D341Med (cell line): Measurements from ENCODE around the gene ARFGEF3.
"Not testable (repeated sequence)": the region's sequence is repeated elsewhere in the genome, so short reads cannot be mapped to it uniquely, and the experiment has no call there.

Experiments
- DNase-seq: peaks from one replicate; pipeline ENCODE4 v3.0.0; 2012; ENCODE audit warnings: low spot score

The ARFGEF3 gene, protein sequence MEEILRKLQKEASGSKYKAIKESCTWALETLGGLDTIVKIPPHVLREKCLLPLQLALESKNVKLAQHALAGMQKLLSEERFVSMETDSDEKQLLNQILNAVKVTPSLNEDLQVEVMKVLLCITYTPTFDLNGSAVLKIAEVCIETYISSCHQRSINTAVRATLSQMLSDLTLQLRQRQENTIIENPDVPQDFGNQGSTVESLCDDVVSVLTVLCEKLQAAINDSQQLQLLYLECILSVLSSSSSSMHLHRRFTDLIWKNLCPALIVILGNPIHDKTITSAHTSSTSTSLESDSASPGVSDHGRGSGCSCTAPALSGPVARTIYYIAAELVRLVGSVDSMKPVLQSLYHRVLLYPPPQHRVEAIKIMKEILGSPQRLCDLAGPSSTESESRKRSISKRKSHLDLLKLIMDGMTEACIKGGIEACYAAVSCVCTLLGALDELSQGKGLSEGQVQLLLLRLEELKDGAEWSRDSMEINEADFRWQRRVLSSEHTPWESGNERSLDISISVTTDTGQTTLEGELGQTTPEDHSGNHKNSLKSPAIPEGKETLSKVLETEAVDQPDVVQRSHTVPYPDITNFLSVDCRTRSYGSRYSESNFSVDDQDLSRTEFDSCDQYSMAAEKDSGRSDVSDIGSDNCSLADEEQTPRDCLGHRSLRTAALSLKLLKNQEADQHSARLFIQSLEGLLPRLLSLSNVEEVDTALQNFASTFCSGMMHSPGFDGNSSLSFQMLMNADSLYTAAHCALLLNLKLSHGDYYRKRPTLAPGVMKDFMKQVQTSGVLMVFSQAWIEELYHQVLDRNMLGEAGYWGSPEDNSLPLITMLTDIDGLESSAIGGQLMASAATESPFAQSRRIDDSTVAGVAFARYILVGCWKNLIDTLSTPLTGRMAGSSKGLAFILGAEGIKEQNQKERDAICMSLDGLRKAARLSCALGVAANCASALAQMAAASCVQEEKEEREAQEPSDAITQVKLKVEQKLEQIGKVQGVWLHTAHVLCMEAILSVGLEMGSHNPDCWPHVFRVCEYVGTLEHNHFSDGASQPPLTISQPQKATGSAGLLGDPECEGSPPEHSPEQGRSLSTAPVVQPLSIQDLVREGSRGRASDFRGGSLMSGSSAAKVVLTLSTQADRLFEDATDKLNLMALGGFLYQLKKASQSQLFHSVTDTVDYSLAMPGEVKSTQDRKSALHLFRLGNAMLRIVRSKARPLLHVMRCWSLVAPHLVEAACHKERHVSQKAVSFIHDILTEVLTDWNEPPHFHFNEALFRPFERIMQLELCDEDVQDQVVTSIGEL (N-terminal part only)

DNA sequence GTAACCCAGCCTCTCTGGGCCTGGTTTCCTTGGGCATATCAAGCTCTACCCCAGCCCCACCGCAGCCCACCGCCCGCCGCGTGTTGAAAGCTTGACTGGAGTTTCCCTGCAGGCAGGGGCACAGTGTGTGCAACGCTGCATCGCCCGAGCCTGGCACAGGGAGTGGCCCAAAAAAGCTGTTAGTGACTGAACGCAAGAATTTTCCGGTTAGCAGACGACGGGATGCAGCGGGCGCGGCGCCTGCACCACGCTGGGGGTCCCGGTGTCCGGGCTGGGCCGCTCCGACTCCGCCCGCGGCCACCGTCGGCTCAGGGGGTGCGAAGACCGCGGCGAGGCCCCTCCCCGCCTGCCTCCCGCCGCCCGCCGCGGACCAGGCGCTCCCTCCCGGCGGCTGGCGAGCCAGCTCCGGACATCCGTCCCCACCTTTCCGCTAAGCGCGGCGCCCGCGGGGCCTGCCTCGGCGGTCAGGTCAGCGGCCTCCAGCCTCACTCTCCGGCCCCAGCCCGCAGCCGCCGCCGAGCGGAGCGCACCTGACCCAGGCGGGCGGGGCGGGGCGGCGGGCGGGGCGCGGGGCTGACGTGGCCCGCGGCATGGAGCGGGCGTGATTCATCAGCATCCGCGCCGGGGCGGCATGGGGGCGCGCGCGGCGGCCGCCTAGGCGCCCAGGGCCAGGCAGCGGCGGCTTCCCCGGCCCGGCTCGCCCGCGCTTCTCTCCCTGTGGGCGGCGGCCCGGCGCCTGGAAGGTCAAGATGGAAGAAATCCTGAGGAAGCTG is at the start of gene ARFGEF3:
TSS of gene ARFGEF3 (plus strand) at position 602 of the 773 bp plus-strand sequence. CDS start at position 750, 148 bp downstream.
- peak; percentile 68 for DNase-seq

DNA sequence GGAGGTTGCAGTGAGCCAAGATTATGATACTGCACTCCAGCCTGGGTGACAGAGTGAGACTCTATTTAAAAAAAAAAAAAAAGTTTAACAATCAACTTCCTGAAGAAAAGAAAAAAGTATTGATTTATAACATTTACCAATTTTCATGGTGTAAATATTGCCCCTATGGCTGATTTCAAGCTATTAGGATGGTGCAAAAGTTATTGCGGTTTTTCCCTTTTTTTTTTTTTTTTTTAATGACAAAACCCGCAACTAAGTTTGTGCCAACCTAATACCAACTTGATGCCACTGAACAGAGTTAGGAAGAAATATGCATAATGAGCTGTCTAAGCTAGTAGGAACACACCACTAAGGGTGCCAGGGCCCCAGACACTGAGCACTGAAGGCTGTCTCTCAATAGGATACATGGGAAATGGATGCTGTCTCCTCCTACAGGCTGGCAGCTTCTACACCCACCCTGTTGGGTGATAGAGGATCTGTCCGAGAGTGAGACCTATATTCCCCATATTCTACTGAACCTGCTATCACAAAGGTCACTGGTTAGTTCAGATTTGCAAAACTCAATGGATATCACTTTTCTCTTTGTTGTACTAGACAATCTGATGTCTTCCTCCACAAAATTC is 48.0 kb upstream of the ARFGEF3 start:
- DNase-seq = no peak

DNA sequence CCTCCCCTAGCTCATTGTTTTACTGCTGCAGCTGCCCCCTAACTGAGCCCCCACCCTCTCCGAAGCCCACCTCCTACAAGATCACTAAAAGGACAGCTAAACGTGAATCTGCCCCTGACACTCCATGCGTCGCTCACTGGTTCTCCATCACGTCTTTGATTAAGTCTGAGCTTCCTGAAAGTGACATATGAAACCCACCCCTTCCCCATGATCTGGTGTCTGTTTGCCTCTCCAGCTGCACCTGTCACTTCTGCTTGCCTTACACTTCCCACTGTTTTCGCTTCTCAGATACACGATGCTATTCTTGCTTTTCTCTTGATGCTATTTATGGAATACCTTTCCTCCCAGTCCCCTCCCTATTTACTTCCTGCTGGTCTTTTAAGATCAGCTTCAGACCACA is 46.5 kb upstream of the ARFGEF3 start:
- no peak for DNase-seq

DNA sequence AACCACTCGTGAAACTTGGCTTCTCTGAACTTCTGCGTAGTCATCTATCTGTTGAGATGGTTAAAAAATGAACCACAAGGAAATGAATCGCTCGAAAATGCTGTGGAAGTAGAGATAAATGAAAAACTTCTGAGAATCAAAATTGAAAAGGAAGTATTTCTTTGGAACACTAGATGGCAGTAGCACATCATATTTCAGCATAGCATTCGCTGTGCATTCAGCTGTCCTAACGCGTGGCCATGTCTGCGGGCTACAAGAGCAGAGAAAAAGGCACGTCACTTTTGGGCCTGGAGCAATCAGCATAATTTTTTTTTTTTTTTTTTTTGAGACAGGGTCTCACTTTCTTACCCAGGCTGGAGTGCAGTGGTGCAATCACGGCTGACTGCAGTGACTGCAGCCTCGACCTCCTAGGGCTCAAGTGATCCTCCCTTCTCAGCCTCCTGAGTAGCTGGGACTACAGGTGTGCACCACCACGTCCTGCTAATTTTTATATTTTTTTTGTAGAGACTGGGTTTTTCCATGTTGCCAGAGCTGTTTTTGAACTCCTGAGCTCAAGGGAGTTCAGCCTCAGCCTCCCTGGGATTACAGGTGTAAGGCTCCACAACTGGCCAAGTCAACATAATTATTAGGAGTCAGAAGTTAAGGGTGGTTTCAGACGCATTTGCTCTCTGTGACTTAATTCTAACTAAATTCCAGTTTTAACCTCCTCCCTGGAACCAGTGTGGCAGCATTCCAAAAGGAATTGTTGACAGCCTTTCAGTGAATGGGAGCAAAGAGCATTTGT is 45.7 kb upstream of the ARFGEF3 start:
- DNase-seq = peak; percentile 73

DNA sequence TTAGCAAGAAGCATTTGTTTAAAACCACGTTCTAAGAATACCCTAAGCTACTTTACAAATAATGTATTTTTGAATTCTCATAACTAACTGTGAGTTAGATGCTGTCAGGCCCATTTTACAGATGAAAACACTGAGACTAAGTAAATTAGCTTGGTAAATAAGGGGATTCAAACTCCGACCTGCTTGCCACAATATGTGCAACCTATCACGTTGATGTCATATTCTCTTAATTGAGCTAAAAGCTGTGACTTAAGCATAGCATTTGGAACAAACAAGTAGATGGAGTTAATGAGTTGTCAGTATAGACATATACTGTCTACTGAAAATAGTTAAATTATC is 45.1 kb upstream of the ARFGEF3 start:
- no peak for DNase-seq

DNA sequence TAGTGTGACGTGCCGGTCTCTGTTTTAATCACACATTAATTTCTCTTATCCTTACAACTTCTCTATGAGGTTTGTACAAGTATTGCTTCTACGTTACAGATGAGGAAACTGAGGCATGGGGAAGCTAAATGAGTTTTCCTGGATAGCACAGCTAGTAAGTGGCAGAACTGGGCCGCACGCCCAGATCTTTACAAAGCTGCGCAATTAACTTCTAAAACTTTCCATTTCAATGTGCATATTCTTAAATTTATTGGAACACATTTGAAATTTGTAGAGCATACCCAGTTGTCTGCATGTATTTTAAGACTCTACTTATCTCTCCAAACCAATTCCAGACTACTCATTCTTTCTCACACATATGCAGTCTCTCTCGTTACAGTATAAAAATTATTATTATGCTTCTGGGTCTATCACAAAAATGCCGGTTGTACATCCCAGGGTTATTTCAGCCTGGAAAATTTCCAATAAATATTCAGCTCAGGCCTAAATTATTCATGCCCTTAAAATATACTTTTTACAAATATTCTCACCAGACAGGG is 44.3 kb upstream of the ARFGEF3 start:
- no peak for DNase-seq

DNA sequence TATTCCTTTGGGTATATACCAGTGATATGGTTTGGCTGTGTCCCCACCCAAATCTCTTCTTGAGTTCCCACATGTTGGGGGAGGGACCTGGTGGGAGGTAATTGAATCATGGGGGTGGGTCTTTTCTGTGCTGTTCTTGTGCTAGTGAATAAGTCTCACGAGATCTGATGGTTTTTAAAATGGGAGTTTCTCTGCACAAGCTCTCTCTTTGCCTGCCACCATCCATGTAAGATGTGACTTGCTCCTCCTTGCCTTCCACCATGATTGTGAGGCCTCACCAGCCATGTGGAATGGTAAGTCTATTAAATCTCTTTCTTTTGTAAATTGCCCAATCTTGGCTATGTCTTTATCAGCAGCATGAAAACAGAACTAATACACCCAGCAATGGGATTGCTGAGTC is 42.5 kb upstream of the ARFGEF3 start:
- not testable (repeated sequence) for DNase-seq

DNA sequence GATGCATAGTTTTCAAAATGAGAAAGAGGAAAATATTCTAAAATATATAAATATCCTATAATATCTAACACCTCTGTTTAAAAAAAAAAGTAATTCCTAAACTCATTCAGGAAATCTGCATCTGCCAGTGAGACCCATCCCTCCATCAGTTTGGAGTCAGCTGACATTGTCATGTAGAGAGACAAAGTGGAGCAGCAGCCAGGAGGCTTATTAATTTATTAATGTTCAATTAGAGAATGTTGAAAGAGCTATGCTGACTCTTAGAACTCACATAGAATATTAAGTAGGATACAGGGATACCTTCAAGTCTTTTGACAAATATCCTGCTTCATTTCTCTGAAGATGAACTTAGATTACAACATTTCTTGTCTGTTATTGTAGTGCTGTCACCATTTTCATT is 41.8 kb upstream of the ARFGEF3 start:
- no peak for DNase-seq

DNA sequence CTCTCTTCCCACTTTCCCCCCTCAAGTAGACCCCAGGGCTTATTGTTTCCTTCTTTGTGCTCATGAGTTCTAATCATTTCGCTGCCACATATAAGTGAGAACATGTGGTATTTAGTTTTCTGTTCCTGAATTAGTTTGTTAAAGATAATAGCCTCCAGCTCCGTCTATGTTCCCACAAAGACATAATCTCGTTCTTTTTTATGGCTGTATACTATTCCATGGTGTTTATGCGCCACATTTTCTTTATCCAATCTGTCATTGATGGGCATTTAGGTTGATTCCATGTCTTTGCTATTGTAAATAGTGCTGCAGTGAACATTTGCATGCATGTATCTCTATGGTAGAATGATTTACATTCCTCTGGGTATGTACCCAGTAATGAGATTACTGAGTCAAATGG is 37.6 kb upstream of the ARFGEF3 start:
- DNase-seq = no peak

DNA sequence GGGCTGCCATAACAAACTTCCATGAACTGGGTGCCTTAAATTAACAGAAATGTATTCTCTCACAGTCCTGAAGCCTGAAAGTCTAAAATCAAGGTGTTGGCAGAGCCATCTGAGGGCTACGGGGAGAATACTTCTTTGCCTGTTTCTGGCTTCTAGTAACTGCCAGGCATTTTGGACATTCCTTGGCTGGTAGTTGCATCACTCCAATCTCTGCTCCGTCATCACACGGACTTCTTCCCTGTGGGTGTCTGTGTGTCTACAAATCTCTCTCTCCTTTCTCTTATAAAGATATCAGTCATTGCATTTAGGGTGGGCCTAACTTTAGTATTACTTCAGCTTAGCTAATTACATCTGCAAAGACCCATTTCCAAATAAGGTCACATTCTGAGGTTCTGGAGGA is 33.6 kb upstream of the ARFGEF3 start:
- DNase-seq = no peak

DNA sequence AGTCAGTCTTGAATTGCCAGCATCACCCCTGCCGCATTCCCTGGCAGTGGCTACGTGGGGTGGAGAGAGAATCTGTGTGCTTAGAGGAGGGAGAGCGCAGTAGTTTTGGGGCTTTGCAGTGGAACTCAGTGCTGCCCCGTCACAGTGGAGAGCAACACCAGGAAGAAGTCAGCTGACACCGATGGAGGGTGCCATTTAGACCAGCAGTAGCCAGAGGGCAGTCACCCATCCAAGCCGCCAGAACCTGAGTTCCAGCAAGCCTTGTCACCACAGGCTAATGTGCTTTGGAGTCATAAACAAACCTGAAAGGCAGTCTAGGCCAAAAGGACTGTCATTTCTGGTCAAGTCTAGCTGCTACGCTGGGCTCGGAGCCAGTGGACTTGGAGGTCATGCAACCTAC is 32.5 kb upstream of the ARFGEF3 start:
- DNase-seq = no peak

DNA sequence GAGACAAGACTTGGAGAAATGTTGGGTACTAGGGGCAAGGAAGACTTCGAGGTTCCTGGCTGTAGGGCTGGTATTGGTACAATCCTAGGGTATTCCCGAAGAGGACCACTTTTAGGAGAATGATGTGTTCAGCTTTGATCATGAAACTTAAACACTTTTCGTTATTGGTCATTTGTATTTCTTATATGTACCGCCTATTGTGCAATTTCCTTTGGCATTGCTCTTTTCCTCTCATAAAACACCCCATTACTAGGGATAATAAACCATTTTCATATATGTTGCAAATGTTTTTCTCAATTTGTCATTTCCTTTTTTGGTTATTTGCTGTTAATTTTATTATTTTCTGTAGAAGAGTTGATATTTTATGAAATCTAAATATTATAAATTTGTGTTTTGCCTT is 18.9 kb upstream of the ARFGEF3 start:
- DNase-seq = no peak

DNA sequence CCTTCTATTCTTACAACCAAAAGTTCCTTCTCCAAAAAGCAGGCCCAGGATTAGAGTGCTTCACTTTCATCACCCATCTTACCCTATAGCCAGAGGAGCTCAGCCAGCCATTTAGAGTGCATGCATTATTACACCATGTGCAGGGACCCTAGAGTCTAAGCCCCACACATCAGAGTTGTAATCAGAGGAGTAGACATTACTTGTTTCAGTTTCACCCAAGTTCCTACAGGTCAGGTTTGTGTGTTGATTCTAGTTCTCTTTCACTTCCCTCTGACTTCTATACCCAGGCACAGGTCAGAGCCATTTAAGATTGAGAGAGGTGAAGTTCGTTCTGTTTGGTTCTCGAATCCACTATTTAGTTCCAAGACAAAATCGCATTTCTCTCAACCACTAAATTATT is 16.3 kb upstream of the ARFGEF3 start:
- no peak for DNase-seq

DNA sequence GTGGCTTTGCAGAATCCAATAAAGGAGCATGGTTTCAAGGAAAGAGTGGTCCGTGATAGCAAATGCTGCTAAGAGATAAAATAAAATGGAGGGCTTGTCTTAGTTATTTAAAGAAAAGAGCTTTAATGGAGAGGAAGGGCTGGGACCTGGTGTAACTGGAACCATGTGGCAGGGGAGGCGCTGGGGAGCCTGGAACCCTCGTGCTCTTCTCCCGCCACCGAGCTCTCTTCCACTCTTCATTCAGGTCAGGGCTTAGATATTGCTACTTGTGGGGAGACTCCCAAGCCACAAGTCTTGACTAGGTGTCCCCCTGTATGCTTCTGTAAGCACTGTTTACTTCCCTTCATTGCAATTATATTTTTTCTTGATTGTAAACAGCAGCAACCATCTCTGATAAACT is 15.2 kb upstream of the ARFGEF3 start:
- DNase-seq = no peak

DNA sequence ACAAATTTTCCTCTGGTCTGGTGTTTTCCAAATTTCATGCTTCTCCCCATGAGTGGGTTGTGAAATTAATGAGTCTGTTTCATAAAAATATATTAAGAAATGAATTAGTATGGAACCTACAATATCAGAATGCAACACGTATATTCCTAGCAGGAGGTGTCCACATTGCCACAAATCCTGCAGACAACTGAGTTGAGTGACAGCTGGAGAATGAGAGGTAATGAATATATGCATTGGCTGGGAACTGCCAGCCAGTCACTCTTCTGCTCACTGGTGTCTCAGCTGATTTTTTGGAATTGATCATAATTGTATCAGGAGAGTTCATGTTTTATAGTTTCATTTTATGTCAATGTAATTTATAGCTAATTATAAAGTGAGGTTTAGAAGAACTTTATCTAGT is 6.3 kb upstream of the ARFGEF3 start:
- DNase-seq = no peak

DNA sequence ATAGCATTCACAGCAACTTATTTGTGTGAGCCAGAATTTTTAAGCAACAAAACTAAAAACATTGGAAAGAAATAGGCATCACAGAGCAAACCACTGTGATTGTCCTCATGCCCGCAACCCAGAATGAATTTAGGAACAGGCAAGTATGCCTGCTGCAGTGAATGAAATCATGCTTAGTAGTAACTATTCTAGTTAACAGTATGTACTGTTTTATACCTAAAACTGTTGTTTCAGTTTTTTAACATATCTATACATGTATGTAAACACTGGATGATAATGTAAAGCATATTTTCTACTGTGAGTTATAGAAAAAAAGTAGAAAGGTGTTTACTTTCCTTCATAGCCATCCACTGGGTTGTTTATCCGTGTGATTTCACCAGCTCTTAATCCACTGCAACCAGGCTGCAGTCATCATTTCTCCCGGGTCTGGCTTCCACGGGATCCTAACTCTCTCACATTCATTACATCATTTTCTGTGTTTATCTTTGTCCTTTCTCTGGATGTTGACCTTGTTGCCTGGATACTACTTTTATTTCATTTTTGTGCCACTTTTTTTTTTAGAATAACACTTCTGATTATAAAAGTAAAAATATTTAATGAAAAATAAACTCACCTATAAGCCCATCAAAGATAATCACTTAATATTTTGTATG is 3.6 kb upstream of the ARFGEF3 start:
- no peak for DNase-seq

DNA sequence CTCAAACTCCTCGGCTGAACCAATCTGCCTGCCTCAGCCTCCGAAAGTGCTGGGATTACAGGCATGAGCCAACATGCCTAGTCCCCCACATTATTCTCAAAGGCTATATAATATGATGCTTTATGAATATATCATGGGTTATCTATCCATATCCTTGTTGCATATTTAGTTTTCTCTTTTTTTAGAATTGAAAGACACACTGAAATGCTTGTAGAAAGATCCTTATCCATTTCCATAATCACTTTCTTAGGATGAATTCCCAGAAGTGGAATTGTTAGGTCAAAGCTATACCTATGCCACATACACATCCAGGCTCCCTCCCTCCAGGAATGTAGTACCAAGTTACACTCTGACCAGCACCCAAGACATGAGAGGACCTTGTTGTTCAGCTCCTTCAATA is 2.5 kb upstream of the ARFGEF3 start:
- DNase-seq = no peak

DNA sequence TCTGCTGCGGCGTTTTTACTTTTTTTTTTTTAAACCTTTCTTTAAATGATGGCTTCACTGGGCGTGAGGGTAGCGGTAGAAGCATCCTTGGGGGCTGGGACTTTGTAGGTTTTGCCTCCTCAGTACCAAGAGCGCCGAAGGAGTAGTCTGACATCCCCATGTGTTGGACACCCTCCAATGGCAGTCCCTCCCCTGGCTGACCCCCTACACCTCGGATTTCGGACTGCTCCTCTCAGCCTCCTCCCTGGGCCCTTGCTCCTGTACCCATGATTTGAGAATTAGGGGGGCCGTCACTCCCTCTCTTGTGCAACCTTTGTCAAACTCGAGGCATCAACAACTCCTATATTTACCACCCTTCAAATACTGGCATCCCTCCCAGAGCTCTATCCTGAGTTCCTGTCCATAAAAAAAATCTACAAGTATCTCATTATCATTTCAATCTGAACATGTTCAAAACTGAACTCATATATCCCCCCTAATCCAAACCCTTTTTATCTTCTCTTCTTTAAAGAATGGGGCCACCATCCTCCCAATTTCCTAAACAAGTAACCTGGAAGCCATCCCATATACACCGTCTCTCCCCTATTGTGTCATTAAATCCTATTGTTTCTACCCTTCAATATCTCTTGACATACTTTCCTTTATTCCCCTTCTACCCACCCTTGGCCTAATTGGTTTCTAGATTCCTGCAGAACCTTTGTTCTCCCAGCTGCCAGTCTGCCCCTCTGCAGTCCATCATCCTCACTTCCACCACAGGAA is 1.2 kb upstream of the ARFGEF3 start:
- no peak for DNase-seq

DNA sequence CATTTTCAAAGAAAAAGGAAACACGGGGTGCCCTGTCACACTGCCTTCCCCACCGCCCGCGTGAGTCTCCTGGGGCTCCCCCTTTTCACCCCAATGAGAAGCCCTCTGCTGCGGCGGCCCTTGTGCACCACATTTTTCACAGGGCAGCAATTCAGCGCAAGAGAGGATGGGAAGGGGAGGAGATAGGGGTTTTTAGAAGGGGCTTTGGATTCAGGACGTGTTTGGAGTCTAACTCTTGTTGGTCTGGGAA is 726 bp upstream of the ARFGEF3 start:
- no peak for DNase-seq
